Right atrium auricular region (tissue), 2 donors: Measurements from ENCODE around the gene SLC39A8. TPM values are rescaled to one million over a fixed set of nuclear protein-coding genes. Genes with fewer than 3 reads are reported as not detected.
"Not testable (repeated sequence)": the region's sequence is repeated elsewhere in the genome, so short reads cannot be mapped to it uniquely, and the experiment has no call there.

Experiments used
- DNase-seq: peaks from one replicate; pipeline ENCODE4 v3.0.0-alpha.2; 2019; ENCODE audit warnings: low spot score
- H3K27ac ChIP-seq, 2 donors: fragments of 200-600 bp; sonication (generic); 1 replicate in 1 of 2; 2 replicates in 1 of 2; pipeline ENCODE4 v1.5.1; 2016 to 2019
- H3K27me3 ChIP-seq, 2 donors: fragments of 200-600 bp; sonication (generic); one replicate each; pipeline versions ENCODE4 v1.5.1 to v1.6.0; 2017 to 2019
- H3K36me3 ChIP-seq: fragments of 200-600 bp; sonication (generic); one replicate; pipeline ENCODE4 v1.5.1; 2016
- H3K4me1 ChIP-seq, 2 donors: fragments of 200-600 bp; sonication (generic); one replicate each; pipeline versions ENCODE4 v1.5.1 to v1.6.0; 2017 to 2019
- H3K4me3 ChIP-seq, 2 donors: fragments of 200-600 bp; sonication (generic); 1 replicate in 1 of 2; 2 replicates in 1 of 2; pipeline ENCODE4 v1.5.1; 2017 to 2019; ENCODE audit warnings: mild to moderate bottlenecking in 1 of 2, moderate library complexity in 1 of 2
- H3K9me3 ChIP-seq, 2 donors: fragments of 200-600 bp; sonication (generic); one replicate each; pipeline ENCODE4 v1.5.1; 2019
- CTCF ChIP-seq, 2 donors: fragments of 200-600 bp; sonication (generic); IDR thresholded peaks; one replicate each; pipeline ENCODE4 v1.5.1; 2019; ENCODE audit warnings: antibody characterized with exemption in 2 of 2
- total RNA-seq, 2 donors: library from RNA; depleted of rRNA; stranded (reverse); fragments of >200 nt; gene quantifications; one replicate each; pipeline ENCODE4 v1.1.0, GENCODE V29; 2016

SLC39A8 gene
- total RNA-seq, 2 donors from 2014 or later: 64.3 to 143 TPM

- Histone ChIP-seq H3K27me3 (no peaks in the 10 kb centered on the region), H3K4me1 (no peaks in the 10 kb centered on the region), H3K27ac (no peak overlapping the region), H3K9me3 (no peaks in the 10 kb centered on the region), H3K4me3 (no peak overlapping the region), H3K36me3 (no peaks in the 10 kb centered on the region)
- TF ChIP-seq CTCF (IDR thresholded peaks at IDR 0.05): no peak
- no peak for DNase-seq
These were observed 93.1 kb downstream of the SLC39A8 start for GRCh38 chr4:102252171-102252570.

- Histone ChIP-seq H3K27ac (no peak overlapping the region), H3K4me1 (no peaks in the 10 kb centered on the region), H3K27me3 (no peaks in the 10 kb centered on the region), H3K36me3 (no peaks in the 10 kb centered on the region), H3K4me3 (no peak overlapping the region), H3K9me3 (no peaks in the 10 kb centered on the region)
- TF ChIP-seq CTCF (IDR thresholded peaks at IDR 0.05): no peak
- no peak for DNase-seq
These were observed 94.9 kb downstream of the SLC39A8 start for GRCh38 chr4:102250341-102250740.

GRCh38 chr4:102247041-102247440, 98.2 kb downstream of the SLC39A8 start:
- no peaks in the 10 kb centered on the region for H3K27me3 ChIP-seq

GRCh38 chr4:102246416-102246815, 98.9 kb downstream of the SLC39A8 start:
- H3K4me3 ChIP-seq: no peak overlapping the region
- TF ChIP-seq CTCF (IDR thresholded peaks at IDR 0.05): no peak
- H3K9me3 ChIP-seq: no peaks in the 10 kb centered on the region

More at GRCh38 chr4:102247041-102247440, 98.2 kb downstream of the SLC39A8 start:
- Histone ChIP-seq H3K36me3 (no peaks in the 10 kb centered on the region), H3K4me3 (no peak overlapping the region), H3K27ac (no peak overlapping the region), H3K4me1 (no peaks in the 10 kb centered on the region), H3K9me3 (no peaks in the 10 kb centered on the region)
- TF ChIP-seq CTCF (IDR thresholded peaks at IDR 0.05): no peak
- no peak for DNase-seq

GRCh38 chr4:102244878-102245535, 100.3 kb downstream of the SLC39A8 start:
- H3K27ac ChIP-seq: no peak overlapping the region
- H3K27me3 ChIP-seq: no peaks in the 10 kb centered on the region
- H3K4me3 ChIP-seq: no peak overlapping the region
- no peaks in the 10 kb centered on the region for H3K9me3 ChIP-seq
- H3K4me1 ChIP-seq: no peaks in the 10 kb centered on the region
- no peak for TF ChIP-seq CTCF (IDR thresholded peaks at IDR 0.05)
- no peaks in the 10 kb centered on the region for H3K36me3 ChIP-seq
- no peak for DNase-seq

More at GRCh38 chr4:102246416-102246815, 98.9 kb downstream of the SLC39A8 start:
- Histone ChIP-seq H3K27ac (no peak overlapping the region), H3K4me1 (no peaks in the 10 kb centered on the region), H3K36me3 (no peaks in the 10 kb centered on the region), H3K27me3 (no peaks in the 10 kb centered on the region)
- DNase-seq: no peak

- H3K4me1 ChIP-seq, H3K27me3 ChIP-seq, H3K9me3 ChIP-seq, H3K36me3 ChIP-seq, H3K4me3 ChIP-seq, DNase-seq, H3K27ac ChIP-seq: not testable (repeated sequence)
These were observed 102.0 kb downstream of the SLC39A8 start for GRCh38 chr4:102243296-102243695.
